Gastrocnemius medialis (tissue), 4 donors: ENCODE data around the gene MEIS3.

ENCODE experiments used
- POLR2A ChIP-seq, 2 donors: fragments of 450-650 bp; IDR thresholded peaks; one replicate each; pipeline ENCODE4 v1.6.1; 2017; ENCODE audit warnings: antibody characterized with exemption in 2 of 2, mild to moderate bottlenecking in 2 of 2, moderate library complexity in 2 of 2
- TF ChIP-seq, protein P1 (sequence below), 5 experiments: fragments of 450-650 bp in 3 of 5; fragments of 200-600 bp in 2 of 5; sonication (generic) in 2 of 5; IDR thresholded peaks in 4 of 5; conservative IDR thresholded peaks in 1 of 5; 1 replicate in 4 of 5; 2 replicates in 1 of 5; pipeline ENCODE4 v1.5.1; 2016 to 2019; ENCODE audit warnings: antibody characterized with exemption in 5 of 5, mild to moderate bottlenecking in 3 of 5, moderate library complexity in 3 of 5

DNA sequence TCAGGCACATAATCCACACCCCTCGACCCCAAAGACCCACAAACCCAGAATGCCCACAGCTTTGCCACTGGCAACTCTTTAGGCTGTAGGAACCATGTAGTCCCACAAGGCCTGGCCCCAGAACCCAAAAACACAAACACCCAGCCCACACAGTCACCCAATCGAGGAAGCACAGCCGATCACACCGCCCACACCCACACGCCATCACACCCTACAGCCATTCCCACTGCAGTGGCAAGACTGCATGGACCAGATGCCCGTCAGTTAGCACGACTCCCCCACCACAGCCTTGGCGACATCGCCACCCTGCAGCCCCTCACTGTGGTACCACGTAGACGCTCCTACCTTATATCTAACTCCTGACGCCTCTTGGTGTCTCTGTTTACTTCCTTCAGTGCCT lies 24.0 kb upstream of the MEIS3 start:
- TF ChIP-seq, protein P1, sequence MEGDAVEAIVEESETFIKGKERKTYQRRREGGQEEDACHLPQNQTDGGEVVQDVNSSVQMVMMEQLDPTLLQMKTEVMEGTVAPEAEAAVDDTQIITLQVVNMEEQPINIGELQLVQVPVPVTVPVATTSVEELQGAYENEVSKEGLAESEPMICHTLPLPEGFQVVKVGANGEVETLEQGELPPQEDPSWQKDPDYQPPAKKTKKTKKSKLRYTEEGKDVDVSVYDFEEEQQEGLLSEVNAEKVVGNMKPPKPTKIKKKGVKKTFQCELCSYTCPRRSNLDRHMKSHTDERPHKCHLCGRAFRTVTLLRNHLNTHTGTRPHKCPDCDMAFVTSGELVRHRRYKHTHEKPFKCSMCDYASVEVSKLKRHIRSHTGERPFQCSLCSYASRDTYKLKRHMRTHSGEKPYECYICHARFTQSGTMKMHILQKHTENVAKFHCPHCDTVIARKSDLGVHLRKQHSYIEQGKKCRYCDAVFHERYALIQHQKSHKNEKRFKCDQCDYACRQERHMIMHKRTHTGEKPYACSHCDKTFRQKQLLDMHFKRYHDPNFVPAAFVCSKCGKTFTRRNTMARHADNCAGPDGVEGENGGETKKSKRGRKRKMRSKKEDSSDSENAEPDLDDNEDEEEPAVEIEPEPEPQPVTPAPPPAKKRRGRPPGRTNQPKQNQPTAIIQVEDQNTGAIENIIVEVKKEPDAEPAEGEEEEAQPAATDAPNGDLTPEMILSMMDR (IDR thresholded peaks at IDR 0.05 in 4 of 5, conservative IDR thresholded peaks at IDR 0.05 in 1 of 5) = no peak
- TF ChIP-seq POLR2A (IDR thresholded peaks at IDR 0.05) = no peak
